CD4-positive, alpha-beta T cell treated with Interferon alpha-2 for 1 hour (primary cell): Measurements from ENCODE around the gene HIF1A.
"Not testable (repeated sequence)": the region's sequence is repeated elsewhere in the genome, so short reads cannot be mapped to it uniquely, and the experiment has no call there.

Experiments used
- DNase-seq, 2 donors: peaks; one replicate each; pipeline ENCODE4 v3.0.0-alpha.2; 2020 to 2022

HIF1A gene

DNA sequence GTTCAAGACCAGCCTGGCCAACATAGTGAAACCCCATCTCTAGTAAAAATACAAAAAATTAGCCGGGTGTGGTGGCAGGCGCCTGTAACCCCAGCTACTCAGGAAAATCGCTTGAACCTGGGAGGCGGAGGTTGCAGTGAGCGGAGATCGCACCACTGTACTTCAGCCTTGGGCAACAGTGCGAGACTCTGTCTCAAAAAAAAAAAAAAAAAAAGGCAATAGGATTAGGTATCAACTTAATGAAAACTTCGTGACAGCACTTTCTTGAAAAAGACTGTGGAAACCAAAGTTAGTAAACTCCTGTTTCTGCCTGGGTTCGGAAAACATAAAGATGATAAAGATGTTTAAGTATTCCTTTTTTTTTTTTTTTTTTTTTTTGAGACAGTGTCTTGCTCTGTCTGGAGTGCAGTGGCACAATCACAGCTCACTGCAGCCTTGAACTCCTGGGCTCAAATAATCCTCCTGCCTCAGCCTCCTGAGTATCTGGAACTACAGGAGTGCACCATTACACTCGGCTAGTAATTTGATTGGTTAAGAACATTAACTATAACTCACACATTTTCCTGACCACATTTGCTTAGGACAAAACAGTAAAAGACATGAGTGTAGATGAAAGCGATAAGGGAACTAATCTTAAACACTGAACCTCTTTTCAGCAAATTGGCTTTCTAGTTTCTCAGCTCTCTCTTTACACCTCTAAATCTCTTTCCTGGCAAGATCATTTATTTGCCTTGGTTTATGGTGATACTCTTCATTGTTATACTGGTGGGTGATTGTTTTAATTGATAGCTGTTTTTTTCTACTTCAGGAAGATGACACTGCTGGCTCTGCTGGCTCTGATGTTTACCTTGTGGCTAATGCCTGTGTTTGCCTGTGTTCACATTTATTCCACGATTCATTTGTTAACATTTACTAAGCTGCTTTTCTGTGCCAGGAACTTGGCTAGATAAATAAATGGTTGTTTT, 15.8 kb downstream of the HIF1A start:
- no peak for DNase-seq

DNA sequence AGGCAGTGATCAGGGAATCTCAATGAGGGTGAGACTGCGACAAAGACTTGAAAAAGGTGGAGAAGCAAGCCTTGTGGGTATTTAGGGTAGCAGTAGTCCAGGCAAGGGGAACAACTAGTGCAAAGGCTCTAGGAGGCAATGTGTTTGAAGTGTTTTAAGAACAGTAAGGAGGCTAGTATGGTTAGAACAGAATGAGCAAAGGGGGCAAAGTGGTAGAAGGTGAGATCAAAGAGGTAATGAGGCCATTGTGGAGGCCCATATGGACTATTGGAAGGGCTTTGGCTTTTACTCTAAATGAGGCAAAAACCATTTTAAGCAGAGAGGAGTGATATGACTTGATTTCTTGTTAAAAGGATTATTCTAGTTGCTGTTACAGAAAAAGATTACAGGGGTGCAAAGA, 16.8 kb downstream of the HIF1A start:
- no peak for DNase-seq

DNA sequence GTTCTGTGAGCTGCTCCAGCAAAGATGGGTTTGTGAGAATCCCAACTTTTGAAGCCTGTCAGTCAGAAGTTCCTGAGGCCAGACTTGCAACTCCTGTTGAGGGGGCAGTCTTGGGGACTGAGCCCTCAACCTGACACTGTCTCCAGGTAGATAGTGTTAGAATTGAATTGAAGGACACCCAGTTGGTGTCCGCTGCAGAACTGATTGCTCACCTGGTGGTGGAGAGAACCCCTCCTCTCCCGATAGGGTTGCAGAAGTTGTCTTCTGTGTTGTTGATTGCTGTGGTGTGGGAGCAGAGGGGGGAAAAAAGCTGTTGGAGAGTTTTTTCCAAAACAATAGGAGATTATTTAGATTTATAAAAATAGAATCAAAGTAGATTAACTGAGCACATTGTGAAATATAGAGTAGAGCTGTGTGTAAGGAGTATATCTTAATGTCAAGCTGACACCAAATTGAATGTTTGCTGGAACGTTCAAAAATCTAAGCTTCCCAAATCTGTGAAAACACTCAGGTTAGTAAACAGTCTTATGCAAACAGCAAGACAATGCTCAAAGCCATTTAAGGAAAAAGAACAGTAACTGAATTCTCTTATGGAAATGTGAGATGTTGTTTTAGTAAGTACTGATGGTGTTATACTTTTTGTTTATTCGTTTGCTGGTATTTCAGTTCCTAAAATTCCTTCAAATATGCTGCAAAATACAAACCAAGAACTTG, 18.6 kb downstream of the HIF1A start:
- no peak for DNase-seq

DNA sequence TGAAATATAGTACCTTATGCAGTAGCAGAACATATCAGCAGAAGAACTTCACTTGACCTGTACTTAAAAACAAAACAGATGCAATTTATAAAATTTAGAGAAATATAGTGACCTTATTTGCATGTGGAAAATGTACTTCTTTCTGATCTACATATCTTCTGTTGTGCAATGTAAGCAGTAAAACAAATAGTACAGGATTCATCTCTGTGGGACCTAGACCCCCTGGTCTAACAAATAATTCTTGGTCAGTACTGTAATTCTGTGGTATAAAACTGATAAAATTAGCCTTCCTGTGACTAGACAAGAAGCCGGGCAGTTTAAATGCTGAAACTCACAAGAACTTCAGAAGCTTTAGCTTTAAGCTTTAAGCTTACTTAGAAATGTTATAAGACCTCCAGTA, 21.6 kb downstream of the HIF1A start:
- DNase-seq: no peak

DNA sequence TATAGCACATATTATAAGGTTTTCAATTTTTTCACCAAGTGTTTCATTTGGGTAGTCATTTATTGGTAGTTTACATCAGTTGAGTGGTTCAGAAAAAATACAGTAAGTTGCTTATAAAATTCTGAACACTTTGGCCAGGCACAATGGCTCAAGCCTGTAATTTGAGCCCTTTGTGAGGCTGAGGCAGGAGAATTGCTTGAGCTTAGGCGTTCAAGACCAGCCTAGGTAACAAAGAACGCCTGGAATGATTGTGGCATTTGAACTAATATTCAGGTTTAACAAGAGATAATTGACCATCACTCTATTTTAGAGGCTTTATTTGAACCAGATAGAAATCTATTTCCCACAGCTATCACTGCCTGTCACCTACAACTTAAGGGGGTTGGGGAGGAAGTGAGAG, 22.7 kb downstream of the HIF1A start:
- DNase-seq: no peak

DNA sequence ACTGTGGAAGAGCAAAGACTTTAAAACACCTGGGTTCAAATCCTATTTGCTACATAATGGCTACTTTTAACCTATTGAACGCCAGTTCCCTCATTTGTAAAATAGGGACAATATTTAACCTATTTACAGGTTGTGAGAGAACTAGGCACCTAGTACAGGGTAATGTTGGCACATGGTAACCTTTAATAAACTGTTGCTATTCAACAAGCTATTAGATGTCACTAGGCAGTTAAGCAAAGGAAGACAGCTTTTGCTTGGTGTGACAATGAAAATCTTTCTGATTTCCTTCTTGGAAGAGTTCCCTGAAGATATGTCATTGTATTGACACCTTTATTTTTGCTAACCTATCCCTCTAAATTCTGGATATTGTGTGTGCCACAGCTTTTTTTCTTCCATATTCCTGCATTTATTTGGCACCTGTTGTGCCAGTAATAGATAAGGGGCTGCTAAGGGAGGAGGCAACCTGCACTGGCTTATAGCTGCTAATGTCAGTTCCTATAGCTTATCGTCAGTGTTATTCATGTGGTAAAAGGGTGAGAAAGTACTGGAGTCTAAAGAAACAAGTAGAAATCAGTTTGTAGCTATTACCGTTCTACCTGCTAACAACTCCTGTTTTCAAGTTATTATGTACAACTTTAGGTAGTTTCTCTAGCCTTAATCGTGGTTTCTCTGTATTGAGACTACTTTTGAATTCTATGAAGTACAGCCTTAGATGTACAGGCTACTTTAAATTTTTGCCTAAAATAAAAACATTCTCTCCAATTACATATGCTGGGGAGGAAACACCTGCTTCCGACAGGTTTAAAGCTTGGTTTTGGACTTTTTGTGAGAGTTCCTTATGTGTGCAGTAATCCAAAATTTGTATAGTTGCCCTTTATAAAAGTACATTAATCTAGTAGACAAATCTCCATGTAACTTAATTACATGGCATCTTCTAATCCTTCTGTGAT, 24.3 kb downstream of the HIF1A start:
- peak in 1 of 2 donors; percentile 41 for DNase-seq

DNA sequence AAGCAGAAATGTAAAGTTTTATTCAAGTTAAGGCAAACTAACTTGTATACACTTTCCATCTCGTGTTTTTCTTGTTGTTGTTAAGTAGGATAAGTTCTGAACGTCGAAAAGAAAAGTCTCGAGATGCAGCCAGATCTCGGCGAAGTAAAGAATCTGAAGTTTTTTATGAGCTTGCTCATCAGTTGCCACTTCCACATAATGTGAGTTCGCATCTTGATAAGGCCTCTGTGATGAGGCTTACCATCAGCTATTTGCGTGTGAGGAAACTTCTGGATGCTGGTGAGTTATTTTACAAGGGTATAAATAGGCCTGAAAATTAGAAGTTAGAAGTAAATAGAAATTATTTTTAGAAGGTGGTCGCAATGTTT, 25.0 kb downstream of the HIF1A start:
- DNase-seq: no peak

DNA sequence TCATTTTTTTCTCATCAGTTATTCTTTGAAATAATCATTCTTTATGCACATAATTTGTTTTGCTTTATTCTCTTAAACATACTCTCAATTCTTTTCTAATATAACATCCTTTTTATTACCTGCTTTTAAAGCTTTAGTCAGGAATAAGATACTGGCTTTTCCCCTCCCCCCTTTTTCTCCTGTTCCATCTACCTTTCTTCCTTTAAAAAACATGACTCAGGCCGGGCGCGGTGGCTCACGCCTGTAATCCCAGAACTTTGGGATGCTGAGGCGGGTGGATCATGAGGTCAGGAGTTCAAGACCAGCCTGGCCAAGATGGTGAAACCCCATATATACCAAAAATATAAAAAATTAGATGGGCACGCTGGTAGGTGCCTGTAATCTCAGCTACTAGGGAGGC, 25.4 kb downstream of the HIF1A start:
- DNase-seq: no peak

DNA sequence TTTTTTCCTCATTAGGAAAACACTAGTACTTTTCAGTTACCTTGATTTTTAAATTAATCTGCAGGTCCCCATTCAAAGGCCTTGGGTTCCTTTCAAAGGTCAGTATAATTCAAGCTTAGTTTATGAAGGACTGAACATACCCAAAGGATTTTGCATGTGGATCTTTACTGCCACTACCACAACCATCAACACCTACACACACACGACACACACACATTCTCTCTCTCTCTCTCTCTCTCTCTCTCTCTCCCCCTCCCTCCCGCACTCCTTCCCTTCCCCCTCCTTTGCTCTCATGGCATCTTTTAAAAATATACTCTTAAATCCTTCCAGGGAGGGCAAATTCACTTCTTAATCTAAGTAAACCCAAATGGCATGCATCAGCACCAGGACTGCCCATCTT, 28.8 kb downstream of the HIF1A start:
- DNase-seq: no peak

DNA sequence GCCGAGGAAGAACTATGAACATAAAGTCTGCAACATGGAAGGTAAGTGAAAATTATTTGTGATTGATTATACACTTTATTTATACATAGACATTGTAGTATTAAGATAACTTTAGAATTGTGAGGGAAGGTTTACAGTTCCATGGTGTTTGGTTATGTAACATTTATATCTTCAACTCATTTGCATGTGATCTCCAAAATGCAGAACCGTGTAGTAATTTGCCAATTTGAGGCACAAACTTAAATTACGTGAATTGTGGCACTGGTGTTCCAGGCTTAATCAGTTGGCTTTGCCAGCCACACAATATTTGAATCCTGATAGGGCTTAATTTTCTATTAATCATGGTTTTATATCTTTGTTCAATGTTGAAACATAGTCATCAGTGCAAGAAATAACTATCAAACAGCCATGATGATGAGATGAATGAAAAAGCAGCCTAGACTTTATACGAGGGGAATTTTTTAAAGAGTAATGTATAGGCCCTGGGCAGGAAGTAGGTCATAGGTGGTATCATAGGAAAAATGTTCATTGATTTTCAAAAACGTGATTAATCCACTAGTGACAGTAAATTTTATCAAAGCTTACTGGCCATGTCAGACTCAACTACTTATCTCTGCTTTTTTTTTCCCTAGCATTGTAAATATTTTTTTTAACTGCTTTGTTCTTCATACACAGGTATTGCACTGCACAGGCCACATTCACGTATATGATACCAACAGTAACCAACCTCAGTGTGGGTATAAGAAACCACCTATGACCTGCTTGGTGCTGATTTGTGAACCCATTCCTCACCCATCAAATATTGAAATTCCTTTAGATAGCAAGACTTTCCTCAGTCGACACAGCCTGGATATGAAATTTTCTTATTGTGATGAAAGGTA, 31.7 kb downstream of the HIF1A start:
- DNase-seq: no peak

DNA sequence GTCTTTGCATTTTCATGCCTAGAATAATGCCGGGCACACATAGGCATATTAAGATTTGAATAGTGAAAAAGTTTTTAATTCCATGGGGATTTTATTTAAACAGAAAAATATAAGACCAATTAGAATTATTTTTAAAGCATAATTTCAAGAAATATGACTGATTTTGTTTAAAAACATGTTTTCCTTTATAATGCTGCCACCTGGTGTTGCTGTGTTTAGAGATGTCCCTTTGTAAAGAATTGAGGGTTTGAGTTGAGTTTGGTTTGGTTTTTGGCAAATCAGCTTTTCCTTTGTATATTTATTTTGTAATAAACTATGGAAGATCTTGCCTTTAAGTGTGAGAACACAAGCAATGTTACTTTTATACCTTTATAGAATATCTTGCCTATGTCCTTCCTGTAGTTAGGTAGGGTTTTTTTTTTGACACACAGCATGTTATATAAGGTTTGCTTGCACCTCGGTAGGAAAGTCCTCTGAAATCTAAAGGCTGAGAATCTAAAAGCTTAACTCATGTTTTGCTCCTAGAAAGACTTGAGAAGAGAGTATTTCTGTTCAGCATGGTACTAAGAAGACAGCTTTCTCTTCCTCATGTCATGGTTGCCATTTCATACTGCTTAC, 35.6 kb downstream of the HIF1A start:
- peak in 1 of 2 donors; percentile 55 for DNase-seq

DNA sequence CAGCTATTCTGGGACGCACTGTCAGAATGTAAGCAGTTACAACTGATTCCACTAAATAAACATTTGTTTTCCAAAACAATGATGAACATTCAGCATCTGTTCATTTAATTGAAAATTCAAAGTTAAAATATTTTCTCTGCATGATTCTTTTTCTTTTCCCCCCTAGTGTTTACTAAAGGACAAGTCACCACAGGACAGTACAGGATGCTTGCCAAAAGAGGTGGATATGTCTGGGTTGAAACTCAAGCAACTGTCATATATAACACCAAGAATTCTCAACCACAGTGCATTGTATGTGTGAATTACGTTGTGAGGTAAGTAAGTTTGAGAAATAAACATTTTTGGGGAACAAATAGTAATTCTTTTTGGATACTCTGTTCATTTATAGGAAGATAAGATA, 38.7 kb downstream of the HIF1A start:
- DNase-seq: no peak

DNA sequence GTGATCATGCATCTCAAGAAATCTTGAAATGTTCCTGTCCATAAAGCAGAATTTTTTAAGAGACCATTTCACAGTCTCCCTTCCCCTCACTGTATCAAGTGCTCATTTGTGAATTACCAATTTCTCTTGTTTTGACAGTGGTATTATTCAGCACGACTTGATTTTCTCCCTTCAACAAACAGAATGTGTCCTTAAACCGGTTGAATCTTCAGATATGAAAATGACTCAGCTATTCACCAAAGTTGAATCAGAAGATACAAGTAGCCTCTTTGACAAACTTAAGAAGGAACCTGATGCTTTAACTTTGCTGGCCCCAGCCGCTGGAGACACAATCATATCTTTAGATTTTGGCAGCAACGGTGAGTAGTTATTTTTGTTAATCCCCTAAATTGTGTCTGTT, 41.4 kb downstream of the HIF1A start:
- DNase-seq: no peak

DNA sequence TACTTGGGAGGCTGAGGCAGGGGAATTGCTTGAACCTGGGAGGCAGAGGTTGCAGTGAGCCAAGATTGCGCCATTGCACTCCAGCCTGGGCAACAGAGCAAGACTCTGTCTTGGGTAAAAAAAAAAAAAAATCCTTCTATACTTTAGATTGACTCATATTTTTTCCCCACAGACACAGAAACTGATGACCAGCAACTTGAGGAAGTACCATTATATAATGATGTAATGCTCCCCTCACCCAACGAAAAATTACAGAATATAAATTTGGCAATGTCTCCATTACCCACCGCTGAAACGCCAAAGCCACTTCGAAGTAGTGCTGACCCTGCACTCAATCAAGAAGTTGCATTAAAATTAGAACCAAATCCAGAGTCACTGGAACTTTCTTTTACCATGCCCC, 42.6 kb downstream of the HIF1A start:
- no peak for DNase-seq

DNA sequence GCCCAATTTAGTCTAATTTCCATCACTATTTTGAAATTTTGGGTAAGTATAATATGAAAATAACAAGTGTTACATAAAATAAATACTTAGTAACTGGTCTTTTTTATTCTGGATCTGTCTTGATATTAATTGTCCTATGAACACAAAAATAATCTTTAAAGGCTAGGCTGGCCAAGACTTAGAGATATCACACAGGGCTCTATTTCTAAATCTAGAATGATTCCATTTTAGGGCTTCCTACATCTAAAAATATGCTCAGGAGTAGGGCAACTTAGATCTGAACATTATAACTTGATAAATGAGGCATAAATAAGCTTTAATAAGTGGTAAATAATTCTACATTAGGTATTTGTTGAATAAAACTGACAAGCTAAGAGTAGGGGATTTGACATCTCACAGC, 43.8 kb downstream of the HIF1A start:
- DNase-seq: no peak

DNA sequence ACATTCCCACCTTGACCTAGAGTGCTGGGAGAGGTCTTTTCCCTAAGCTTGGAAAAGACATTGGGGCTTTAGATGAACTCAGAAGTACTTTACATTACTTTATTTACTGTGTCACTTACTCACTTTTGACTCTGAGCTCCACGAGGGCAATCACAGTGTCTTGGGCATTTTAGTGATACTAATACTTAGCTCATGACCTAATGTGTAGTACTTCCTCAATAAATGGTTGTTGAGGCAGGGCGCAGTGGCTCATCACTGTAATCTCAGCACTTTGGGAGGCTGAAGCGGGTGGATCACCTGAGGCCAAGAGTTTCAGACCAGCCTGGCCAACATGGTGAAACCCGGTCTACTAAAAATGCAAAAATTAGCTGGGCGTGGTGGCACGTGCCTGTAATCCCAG, 47.1 kb downstream of the HIF1A start:
- DNase-seq: no peak

DNA sequence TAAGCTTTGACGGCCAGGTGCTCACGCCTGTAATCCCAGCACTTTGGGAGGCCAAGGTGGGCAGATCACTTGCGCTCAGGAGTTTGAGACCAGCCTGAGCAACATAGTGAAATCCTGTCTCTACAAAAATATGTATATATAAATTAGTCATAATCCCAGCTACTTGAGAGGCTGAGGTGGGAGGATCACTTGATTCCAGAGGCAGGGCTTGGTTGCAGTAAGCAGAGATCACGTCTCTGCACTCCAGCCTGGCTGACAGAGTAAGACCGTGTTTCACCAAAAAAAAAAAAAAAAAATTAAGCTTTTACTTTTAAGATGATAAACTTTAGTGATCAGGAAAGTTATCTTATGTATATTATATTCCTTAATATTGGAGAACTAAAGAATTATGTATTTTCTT, 48.9 kb downstream of the HIF1A start:
- DNase-seq: no peak

DNA sequence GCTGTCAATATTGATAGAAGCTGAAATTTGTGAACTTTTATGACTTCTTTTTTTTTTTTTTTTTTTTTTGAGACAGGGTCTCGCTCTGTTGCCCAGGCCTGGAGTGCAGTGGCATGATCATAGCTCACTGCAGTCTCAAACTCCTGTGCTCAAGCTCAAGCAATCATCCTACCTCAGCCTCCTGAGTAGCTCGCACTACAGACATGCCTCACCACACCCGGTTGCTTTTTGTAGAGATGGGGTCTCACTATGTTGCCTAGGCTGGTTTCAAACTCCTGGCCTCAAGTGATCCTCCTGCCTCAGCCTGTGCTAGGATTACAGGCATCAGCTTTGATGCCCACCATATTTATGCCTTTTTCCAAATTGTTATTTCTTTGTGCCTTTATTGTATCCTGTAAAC, 51.0 kb downstream of the HIF1A start:
- DNase-seq: not testable (repeated sequence)

DNA sequence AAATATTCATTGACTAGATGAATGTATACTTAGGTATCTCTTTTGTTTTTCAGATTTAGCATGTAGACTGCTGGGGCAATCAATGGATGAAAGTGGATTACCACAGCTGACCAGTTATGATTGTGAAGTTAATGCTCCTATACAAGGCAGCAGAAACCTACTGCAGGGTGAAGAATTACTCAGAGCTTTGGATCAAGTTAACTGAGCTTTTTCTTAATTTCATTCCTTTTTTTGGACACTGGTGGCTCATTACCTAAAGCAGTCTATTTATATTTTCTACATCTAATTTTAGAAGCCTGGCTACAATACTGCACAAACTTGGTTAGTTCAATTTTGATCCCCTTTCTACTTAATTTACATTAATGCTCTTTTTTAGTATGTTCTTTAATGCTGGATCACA, 51.6 kb downstream of the HIF1A start:
- no peak for DNase-seq

DNA sequence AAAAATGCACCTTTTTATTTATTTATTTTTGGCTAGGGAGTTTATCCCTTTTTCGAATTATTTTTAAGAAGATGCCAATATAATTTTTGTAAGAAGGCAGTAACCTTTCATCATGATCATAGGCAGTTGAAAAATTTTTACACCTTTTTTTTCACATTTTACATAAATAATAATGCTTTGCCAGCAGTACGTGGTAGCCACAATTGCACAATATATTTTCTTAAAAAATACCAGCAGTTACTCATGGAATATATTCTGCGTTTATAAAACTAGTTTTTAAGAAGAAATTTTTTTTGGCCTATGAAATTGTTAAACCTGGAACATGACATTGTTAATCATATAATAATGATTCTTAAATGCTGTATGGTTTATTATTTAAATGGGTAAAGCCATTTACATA, 52.0 kb downstream of the HIF1A start:
- DNase-seq: no peak

DNA sequence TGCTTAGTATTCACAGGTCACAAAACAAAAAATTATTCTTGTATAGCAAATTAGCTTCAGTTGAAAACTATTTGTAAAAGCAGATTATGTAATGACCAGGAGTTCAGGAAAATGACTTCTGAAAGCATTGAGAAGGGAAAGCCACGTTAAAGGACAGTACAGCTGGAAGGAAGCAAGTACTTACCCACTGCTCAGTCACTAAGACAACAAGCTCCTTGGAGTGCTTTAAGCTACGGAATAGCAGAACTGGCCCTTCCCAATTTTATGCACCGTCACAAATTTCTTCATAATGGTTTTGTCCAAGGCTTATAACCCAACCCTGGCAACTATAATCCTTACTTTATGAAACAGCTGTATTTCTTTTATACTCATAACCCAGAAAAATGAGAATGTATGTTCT, 54.0 kb downstream of the HIF1A start:
- no peak for DNase-seq

DNA sequence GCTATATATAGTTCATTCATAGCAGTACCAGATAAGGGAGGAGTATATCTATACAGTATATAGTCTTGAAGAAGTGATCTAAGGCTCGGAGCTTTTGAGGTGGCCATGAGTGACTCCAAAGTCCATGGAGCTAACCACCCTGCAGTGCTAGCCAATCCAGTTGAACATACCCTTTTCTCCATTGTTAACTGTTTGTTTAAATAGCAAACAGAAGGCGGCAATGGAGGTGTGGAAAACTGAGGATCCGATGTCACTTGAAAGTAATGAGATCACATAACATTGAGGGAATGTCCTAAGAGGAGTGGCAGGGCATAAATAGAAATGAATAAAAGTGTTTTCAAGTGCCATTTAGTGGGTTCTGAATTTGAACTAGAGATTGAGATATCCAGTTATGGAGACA, 54.6 kb downstream of the HIF1A start:
- DNase-seq: no peak
